Muscle of leg (tissue), 11 donors: ENCODE measurements around the gene HES5. TPM values are rescaled to one million over a fixed set of nuclear protein-coding genes. Genes with fewer than 3 reads are reported as not detected.

Experiments used
- DNase-seq: peaks from one replicate; pipeline ENCODE4 v3.0.0; 2013
- H3K27ac ChIP-seq: one replicate; pipeline ENCODE4 v1.5.1; 2013; ENCODE audit warnings: mild to moderate bottlenecking, low read length, control low read depth
- H3K27me3 ChIP-seq: one replicate; pipeline ENCODE4 v1.6.1; 2013; ENCODE audit warnings: low read length; ENCODE audit not compliant: control insufficient read depth, insufficient read depth
- H3K36me3 ChIP-seq: one replicate; pipeline ENCODE4 v1.6.1; 2013; ENCODE audit warnings: low read length; ENCODE audit not compliant: control insufficient read depth, insufficient read depth
- H3K4me1 ChIP-seq: one replicate; pipeline ENCODE4 v1.6.1; 2013; ENCODE audit warnings: low read length; ENCODE audit not compliant: control insufficient read depth, insufficient read depth
- H3K4me3 ChIP-seq: one replicate; pipeline ENCODE4 v1.5.1; 2013; ENCODE audit warnings: low read length, control low read depth
- H3K9me3 ChIP-seq: replicated peaks from 2 replicates; pipeline ENCODE4 v1.6.1; 2013; ENCODE audit warnings: low read depth, low read length; ENCODE audit not compliant: control insufficient read depth
- WGBS: methylation state at CpG from one replicate; pipeline ENCODE4 v1.1.5; 2013; ENCODE audit warnings: missing lambda C conversion rate; ENCODE audit not compliant: insufficient coverage; 5-methylcytosine and 5-hydroxymethylcytosine counted together
- polyA plus RNA-seq, 8 donors: library from polyadenylated mRNA; unstranded; fragments of 120-200 nt; gene quantifications; one replicate each; pipeline versions ENCODE4 v1.2.1 to v1.2.3, GENCODE V29; 2013; ENCODE audit warnings: inconsistent platforms in 1 of 8, low replicate concordance in 1 of 8; ENCODE audit not compliant: insufficient read length in 8 of 8, insufficient read depth in 1 of 8
- total RNA-seq: library from RNA; stranded (reverse); fragments of 120-200 nt; gene quantifications from one replicate; pipeline ENCODE4 v1.2.4, GENCODE V29; 2013

HES5 gene
- total and polyA plus RNA-seq, 9 donors, result 0.29 to 1.1 (median 0.43) TPM; not detected in 1

GRCh38 chr1:2480986-2481364 lies 49.1 kb downstream of the HES5 start:
- Histone ChIP-seq H3K27me3 (no peaks in the 10 kb centered on the region), H3K9me3 (no peaks in the 10 kb centered on the region), H3K27ac (no peak overlapping the region), H3K4me1 (peaks cover 46% of the 10 kb centered on the region), H3K36me3 (no peaks in the 10 kb centered on the region), H3K4me3 (no peak overlapping the region)
- DNase-seq, result peak; percentile 62
- 80% methylated on average over 10 of the region's 12 CpGs for WGBS

GRCh38 chr1:2480236-2480985 lies 49.7 kb downstream of the HES5 start:
- Histone ChIP-seq H3K27ac (no peak overlapping the region), H3K4me1 (peaks cover 52% of the 10 kb centered on the region), H3K36me3 (no peaks in the 10 kb centered on the region), H3K4me3 (no peak overlapping the region), H3K9me3 (no peaks in the 10 kb centered on the region), H3K27me3 (no peaks in the 10 kb centered on the region)
- 61% methylated on average over 12 of the region's 18 CpGs for WGBS
- no peak for DNase-seq

- WGBS, result 74% methylated on average over 27 of the region's 28 CpGs
- no peak for DNase-seq
- no peaks in the 10 kb centered on the region for H3K27me3 ChIP-seq
- H3K4me3 ChIP-seq, result no peak overlapping the region
- H3K36me3 ChIP-seq, result no peaks in the 10 kb centered on the region
- no peak overlapping the region for H3K27ac ChIP-seq
- no peaks in the 10 kb centered on the region for H3K9me3 ChIP-seq
- peaks cover 60% of the 10 kb centered on the region for H3K4me1 ChIP-seq
Measured at GRCh38 chr1:2479618-2480017, 50.4 kb downstream of the HES5 start.

GRCh38 chr1:2479186-2479585 lies 50.9 kb downstream of the HES5 start:
- H3K36me3 ChIP-seq, result no peaks in the 10 kb centered on the region
- H3K27ac ChIP-seq, result no peak overlapping the region
- H3K4me3 ChIP-seq, result no peak overlapping the region
- WGBS, result 73% methylated on average over 20 of the region's 20 CpGs
- no peaks in the 10 kb centered on the region for H3K9me3 ChIP-seq
- no peaks in the 10 kb centered on the region for H3K27me3 ChIP-seq
- H3K4me1 ChIP-seq, result peaks cover 64% of the 10 kb centered on the region
- DNase-seq, result no peak

Other genes starting within 250 kb of the HES5 start
- gene MORN1, start 138.7 kb downstream of the HES5 start, total RNA-seq, result 8.0 TPM
- 1 to 10 TPM; 4.3 to 9.3 (median 7.1) TPM for gene MORN1, start 138.7 kb downstream of the HES5 start, polyA plus RNA-seq
- gene RER1, start 138.4 kb downstream of the HES5 start, total RNA-seq, result 57.5 TPM
- 10 to 100 TPM; 66.7 to 86.6 (median 72.1) TPM for gene RER1, start 138.4 kb downstream of the HES5 start, polyA plus RNA-seq
- 18.3 TPM for gene PEX10, start 117.7 kb downstream of the HES5 start, total RNA-seq
- gene PEX10, start 117.7 kb downstream of the HES5 start, polyA plus RNA-seq, result 10 to 100 TPM; 16.3 to 20.6 (median 19.1) TPM
- 0.35 TPM for gene PLCH2, start 54.0 kb downstream of the HES5 start, total RNA-seq
- 1 to 10 TPM in 3 of 8 donors, under 1 TPM in 5; 0.41 to 3.4 (median 0.86) TPM for gene PLCH2, start 54.0 kb downstream of the HES5 start, polyA plus RNA-seq
- 19.7 TPM for gene PANK4, start 3.7 kb downstream of the HES5 start, total RNA-seq
- gene PANK4, start 3.7 kb downstream of the HES5 start, polyA plus RNA-seq, result 10 to 100 TPM; 20.3 to 30.2 (median 23.7) TPM
- 11.2 TPM for gene TNFRSF14, start 26.1 kb upstream of the HES5 start, total RNA-seq
- gene TNFRSF14, start 26.1 kb upstream of the HES5 start, polyA plus RNA-seq, result 10 to 100 TPM; 11.0 to 33.8 (median 15.3) TPM
- 8.9 TPM for gene PRXL2B, start 56.5 kb upstream of the HES5 start, total RNA-seq
- gene PRXL2B, start 56.5 kb upstream of the HES5 start, polyA plus RNA-seq, result 10 to 100 TPM; 20.8 to 32.4 (median 24.3) TPM
- 0.31 TPM for gene MMEL1, start 102.8 kb upstream of the HES5 start, total RNA-seq
- gene MMEL1, start 102.8 kb upstream of the HES5 start, polyA plus RNA-seq, result 1 to 10 TPM in 3 of 8 donors, under 1 TPM in 5; 0.29 to 1.2 (median 0.66) TPM